HG03159 (cell line): ENCODE results near the gene CLIC5.

Source experiments
- ATAC-seq: cut with Tn5 transposase; IDR thresholded peaks from one replicate; pipeline ENCODE4 v1.9.1; 2021; ENCODE audit warnings: mild to moderate bottlenecking, moderate library complexity; ENCODE audit not compliant: unreplicated experiment

The CLIC5 gene

DNA sequence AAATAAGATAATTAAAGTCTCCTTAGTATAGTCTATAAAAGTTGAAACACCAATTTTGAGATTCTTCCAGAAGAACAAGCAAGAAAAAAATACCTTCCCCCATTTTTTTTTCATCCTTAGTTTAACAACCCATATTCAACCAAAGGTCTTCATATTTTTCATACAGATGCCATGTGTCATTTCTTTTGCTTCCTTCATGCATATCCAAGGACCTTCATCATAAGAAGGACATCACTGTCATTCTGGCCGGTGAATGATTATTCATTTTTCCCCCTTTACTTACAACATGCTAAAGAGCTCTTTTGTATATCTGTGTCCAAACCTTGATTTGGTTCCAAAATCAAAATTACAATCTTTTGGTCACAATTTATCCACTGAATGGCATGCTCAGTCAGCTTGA lies 21.3 kb upstream of the CLIC5 start:
- ATAC-seq = no peak

- no peak for ATAC-seq
Observed at GRCh38 chr6:46035242-46035641, 19.6 kb upstream of the CLIC5 start.

- ATAC-seq = no peak
Observed at GRCh38 chr6:46032110-46032998, 16.7 kb upstream of the CLIC5 start.

DNA sequence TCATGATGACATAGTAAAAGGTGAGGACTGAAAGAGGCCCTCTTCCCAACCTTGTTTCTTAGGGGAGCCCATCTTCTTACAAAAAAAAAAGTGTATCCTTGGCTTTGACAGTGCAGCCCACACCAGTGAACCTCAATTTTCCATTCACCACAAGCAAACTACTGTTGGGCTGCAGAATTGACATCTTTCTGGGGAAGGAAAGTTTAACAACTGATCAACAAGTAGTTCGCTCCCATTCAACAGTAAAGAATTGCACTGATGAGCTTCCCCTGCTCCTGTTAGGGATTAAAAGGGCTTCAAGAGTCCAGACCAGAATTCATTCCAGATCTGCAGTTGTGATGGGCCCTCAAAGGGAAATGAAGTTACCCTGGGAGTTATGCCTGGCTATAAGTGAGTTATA lies 13.9 kb upstream of the CLIC5 start:
- no peak for ATAC-seq

- no peak for ATAC-seq
Observed at GRCh38 chr6:46026307-46026706, 10.6 kb upstream of the CLIC5 start.

- ATAC-seq = no peak
Observed at GRCh38 chr6:46025573-46025972, 9.9 kb upstream of the CLIC5 start.

DNA sequence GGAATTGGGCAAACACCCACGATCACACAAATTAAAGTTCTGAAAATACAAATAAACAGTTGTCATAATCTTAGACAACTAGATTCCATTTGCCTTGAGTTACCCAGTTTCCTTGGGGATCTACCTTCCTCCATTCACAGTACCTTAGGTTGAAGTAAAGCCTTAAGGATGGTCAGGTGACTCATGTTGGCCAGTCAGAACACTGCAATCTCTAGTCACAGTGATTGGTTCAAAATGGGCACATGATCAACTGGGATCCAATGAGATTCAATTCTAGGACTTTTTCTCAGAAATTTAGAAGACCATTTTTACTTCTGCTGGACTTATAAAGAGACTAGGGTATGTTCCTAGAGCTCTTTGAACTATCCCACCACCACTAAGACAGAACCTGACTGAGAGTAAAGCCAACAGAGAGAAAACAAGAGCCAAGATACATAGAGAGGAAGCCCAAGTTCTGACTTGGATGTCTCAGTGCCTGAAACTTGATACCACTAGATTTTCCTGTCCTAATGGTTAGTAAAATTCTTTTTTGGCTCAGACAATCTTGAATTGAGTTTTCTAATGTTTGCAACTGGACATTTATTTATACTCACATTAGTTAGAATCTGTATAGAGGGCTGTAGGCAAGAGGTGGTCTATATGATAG lies 8.6 kb upstream of the CLIC5 start:
- no peak for ATAC-seq

DNA sequence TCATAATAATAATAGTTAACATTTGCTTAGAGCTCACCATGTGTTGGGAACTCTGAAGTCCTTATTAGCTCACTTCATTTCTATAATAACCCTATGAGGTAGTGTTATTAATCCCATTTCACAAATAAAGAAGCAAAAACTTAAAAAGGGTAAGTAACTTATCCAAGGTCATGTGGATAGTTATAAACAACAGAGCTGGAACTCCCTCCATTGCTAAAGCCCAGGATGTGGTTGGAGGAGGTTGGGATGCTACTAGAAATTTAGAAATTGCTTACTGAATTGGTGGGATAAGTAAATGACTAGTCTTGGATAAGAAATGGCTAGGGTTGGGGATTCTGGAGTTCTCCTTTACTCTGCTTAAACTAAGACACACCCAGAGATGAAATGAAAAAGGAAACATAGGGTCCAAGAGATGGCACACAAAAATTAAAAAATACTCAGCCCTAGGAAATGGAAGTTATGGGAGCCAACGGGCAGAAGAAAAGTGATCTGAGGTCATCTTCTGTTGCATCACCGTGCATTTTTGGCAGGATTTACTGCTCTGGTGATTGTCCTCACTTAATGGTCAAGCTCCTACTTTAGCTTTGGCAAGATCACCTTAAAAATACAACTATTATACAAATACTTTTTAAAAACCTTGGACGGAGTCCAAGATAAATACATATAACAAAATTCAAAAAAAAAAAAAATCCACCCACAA lies 7.7 kb upstream of the CLIC5 start:
- ATAC-seq = no peak

DNA sequence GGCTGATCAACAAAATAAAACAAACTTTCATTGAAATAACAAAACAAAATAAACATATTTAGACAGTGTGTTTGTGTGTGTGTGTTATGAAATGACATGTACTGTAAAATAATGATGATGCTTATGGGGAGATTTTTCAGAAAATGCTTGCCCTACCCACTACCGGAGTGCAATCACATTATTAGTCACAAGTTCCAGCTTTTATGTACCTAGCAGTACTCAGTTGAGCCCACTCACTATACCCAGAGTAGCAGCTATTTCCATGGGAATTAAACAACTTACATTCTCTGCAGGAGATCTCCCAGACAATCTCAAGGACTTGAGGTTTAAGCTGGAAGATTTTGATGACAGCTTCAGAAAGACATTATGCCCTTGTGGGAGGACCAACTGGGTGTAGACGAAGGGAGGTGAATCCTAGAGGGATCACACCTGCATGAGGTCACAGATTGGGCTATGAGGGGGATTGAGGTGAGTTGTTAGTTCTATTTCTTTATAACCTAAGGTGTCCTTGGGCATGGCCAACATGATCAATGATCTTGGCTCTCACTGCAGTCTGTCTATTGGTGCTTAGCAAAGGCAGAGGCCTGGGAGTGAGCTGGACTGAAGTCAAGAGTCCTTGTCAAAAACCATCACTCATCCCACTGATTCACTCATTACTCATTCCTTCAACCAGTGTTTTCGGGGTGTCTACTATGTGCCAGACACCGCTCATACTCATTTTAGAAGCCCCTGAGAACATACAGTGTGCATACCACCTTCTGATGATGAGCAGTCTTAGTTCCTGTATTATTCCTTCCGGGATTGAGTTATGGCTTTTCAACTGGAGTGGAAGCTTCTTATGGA lies 6.7 kb upstream of the CLIC5 start:
- no peak for ATAC-seq

- ATAC-seq = no peak
Observed at GRCh38 chr6:46017726-46018125, 2.1 kb upstream of the CLIC5 start.

DNA sequence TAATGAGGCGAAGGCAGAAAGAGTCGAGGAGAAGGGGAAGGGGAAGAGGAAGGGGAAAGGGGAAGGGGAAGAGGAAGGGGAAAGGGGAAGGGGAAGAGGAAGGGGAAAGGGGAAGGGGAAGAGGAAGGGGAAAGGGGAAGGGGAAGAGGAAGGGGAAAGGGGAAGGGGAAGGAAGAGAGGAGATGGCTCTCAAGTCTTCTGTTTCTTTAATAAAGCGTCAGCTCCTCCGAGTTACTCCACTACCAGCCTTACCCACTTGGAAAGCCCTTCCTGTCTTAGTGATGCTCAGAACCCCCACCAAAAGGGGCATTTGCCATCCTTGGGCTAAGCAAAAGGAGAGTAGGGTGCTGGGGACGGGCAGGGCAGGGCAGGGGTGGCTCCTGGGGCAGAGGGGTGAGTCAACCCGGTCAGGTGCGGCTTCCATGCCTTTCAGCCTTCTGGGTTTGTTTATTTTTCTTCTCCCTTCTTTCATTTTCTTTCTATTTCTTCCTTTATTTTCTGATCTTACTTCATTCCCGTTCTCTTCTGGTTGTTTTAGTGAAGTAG lies 476 bp upstream of the CLIC5 start:
- no peak for ATAC-seq

DNA sequence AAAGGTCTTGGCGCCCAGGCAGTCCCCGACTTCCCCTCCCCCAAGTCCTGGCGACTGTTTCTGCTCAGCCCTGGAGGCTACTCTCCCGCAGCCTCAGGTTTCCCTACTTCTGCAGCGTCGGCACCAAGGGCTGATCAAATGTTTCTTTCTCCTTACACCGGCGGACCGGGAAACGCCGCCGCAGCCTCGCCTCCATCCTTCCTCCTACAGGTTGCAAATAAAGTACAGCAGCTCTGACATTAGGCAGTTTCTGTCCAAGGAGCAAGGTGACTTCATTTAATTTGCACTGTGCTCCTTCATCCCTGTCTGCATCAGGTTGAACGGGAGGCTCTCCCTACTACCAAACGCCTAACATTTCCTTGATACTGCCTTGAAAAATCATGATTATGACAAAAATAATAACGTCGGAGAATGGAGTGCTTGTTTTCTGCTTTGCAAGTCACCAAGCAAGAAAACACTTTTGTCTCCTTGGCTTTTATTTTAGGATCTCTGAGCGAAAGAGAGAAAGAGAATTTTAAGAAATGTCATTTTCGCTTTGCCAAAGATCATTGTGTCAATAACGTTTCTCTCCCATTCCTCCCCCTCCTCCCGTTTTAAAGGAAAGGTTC lies 1.0 kb downstream of the CLIC5 start:
- no peak for ATAC-seq

- no peak for ATAC-seq
Observed at GRCh38 chr6:46014046-46014445, 1.6 kb downstream of the CLIC5 start.

DNA sequence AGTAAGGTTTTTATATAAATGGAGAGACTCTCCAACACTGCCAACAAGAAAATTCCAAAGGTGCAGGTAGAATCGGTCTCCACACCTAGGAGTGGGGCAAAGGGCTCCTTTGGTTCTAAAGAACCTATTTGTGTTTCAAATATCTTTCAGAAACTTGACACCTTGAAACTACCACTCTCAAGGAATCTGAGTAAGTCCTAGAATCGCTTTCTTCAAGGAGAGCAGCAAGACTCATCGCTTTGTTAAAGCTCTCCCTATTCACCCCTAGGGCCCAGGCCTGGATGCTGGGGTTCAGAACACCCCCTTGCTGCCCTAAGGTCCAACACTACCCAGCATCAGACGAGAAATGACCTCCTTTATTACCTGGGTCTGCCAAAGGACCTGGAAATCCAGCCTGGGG lies 2.0 kb downstream of the CLIC5 start:
- no peak for ATAC-seq

DNA sequence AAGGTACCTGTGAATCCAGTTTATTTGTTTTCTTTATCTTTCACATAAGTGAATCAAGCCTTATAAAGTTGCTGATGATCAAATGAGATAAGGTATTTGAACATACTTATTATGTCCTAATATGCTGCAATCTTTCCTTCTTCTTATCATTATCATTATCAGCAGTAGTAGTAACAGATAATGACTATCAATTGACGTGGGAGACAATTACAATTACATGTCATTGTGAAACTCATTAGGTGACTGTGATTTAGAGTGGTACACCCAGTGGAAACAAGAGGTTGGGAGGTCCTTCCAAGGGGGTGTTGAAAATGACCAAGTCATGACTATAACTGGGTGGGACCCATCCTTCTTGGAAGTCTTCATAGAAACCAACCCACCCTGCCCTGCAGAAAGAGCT lies 2.8 kb downstream of the CLIC5 start:
- ATAC-seq = no peak

DNA sequence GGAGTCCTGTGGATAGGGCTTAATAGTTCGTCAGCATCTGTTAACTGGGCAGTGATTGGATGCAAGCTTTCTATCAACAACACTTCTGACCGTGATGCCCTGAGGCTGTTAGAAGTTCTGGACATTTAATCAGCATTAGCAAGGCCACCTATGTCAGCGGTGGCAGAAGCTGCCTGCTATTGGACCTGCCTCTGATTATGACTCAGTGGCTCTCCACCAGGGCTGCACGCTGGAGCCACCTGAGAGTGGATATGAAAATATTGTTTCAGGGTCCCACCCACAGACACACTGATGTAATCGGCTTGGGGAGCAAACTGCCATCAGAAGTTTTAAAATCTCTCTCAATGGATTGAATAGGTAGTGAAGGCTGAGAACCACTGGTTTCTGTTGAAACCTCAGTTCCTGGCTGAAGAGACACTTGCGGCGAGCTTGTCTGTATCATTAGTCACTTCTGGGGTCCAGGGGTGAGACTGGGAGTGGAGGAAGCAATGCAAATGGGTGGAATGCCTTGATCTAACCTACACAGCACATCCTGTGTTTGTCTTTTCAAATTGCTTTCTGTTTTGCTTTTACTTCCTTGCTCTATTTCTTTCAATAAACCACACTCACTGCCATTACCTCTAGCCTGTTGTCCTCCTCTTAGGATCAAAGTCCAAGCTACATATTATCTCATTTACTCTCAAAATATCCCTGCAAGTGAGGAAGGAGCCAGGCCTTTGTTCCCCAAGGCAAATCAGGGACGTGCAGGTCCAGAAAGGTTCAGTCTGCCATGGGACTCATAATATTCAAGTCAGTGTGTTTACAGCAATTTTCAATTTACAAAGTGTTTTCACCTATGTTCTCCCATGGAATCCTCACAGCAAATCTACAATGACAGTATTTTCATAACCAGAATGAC lies 4.2 kb downstream of the CLIC5 start:
- peak; percentile 91 for ATAC-seq

- ATAC-seq = no peak
Observed at GRCh38 chr6:46010771-46011170, 4.9 kb downstream of the CLIC5 start.

- ATAC-seq = no peak
Observed at GRCh38 chr6:46010270-46010669, 5.4 kb downstream of the CLIC5 start.

- ATAC-seq = no peak
Observed at GRCh38 chr6:46002264-46002663, 13.4 kb downstream of the CLIC5 start.
